Umbilical cord (tissue), 1 donor: ENCODE results near the gene ZKSCAN3. TPM values are rescaled to one million over a fixed set of nuclear protein-coding genes. Genes with fewer than 3 reads are reported as not detected.

Source experiments
- total RNA-seq: library from RNA; depleted of rRNA; stranded (reverse); fragments of >200 nt; gene quantifications from one replicate; pipeline ENCODE4 v1.2.3, GENCODE V29; 2014; ENCODE audit warnings: low replicate concordance; ENCODE audit not compliant: insufficient read depth

Gene ZKSCAN3
- total RNA-seq, 1 donor from 2014 or later = 5.5 TPM

Other genes with a start within 250 kb of the ZKSCAN3 start
- 2.4 TPM for gene ZSCAN16, start 225.3 kb upstream of the ZKSCAN3 start, total RNA-seq
- 19.5 TPM for gene ZKSCAN8, start 208.1 kb upstream of the ZKSCAN3 start, total RNA-seq
- gene ZSCAN9, start 124.7 kb upstream of the ZKSCAN3 start, total RNA-seq = 23.4 TPM
- 19.0 TPM for gene ZKSCAN4, start 97.7 kb upstream of the ZKSCAN3 start, total RNA-seq
- 1.9 TPM for gene NKAPL, start 90.7 kb upstream of the ZKSCAN3 start, total RNA-seq
- 17.3 TPM for gene ZSCAN26, start 82.8 kb upstream of the ZKSCAN3 start, total RNA-seq
- 9.9 TPM for gene PGBD1, start 68.4 kb upstream of the ZKSCAN3 start, total RNA-seq
- 10.6 TPM for gene ZSCAN31, start 13.8 kb upstream of the ZKSCAN3 start, total RNA-seq
- gene ZSCAN12, start 49.8 kb downstream of the ZKSCAN3 start, total RNA-seq = 8.7 TPM
- gene ZSCAN23, start 93.5 kb downstream of the ZKSCAN3 start, total RNA-seq = 6.5 TPM
- gene GPX6, start 165.8 kb downstream of the ZKSCAN3 start, total RNA-seq = 1.4 TPM
- 4.6 TPM for gene GPX5, start 175.9 kb downstream of the ZKSCAN3 start, total RNA-seq